Endodermal cell (in vitro differentiated cells): ENCODE results near the gene TRNT1. TPM values are rescaled to one million over a fixed set of nuclear protein-coding genes. Genes with fewer than 3 reads are reported as not detected.

Source experiments
- DNase-seq: peaks from one replicate; pipeline ENCODE4 v3.0.0-alpha.2; 2017
- H3K27ac ChIP-seq: 2 replicates; pipeline ENCODE4 v1.5.1; 2013; ENCODE audit warnings: mild to moderate bottlenecking, low read depth, low read length, moderate library complexity
- H3K27me3 ChIP-seq: 2 replicates; pipeline ENCODE4 v1.6.1; 2013; ENCODE audit warnings: mild to moderate bottlenecking, low read length, moderate library complexity; ENCODE audit not compliant: insufficient read depth, control insufficient read depth, poor library complexity, severe bottlenecking
- H3K36me3 ChIP-seq: 2 replicates; pipeline ENCODE4 v1.7.0; 2013; ENCODE audit warnings: mild to moderate bottlenecking, low read length, moderate library complexity; ENCODE audit not compliant: control insufficient read depth, insufficient read depth
- H3K4me1 ChIP-seq: one replicate; pipeline ENCODE4 v1.7.0; 2013; ENCODE audit warnings: low read length; ENCODE audit not compliant: control insufficient read depth, insufficient read depth
- H3K4me3 ChIP-seq: 2 replicates; pipeline ENCODE4 v1.5.1; 2013; ENCODE audit warnings: mild to moderate bottlenecking, low read length, moderate library complexity
- H3K9ac ChIP-seq: 2 replicates; pipeline ENCODE4 v1.6.1; 2013; ENCODE audit warnings: mild to moderate bottlenecking, low read length, moderate library complexity; ENCODE audit not compliant: poor library complexity, severe bottlenecking; ENCODE audit errors: extremely low read depth
- H3K9me3 ChIP-seq: 2 replicates; pipeline ENCODE4 v1.6.1; 2013; ENCODE audit warnings: mild to moderate bottlenecking, low read length, moderate library complexity; ENCODE audit not compliant: control insufficient read depth
- H3K27ac Mint-ChIP-seq: 2 replicates; pipeline ENCODE4 v1.8.0; 2020; ENCODE audit warnings: mixed read lengths
- H3K27me3 Mint-ChIP-seq: 2 replicates; pipeline ENCODE4 v1.8.0; 2021; ENCODE audit warnings: mild to moderate bottlenecking, mixed read lengths; ENCODE audit not compliant: insufficient read depth
- H3K36me3 Mint-ChIP-seq: 2 replicates; pipeline ENCODE4 v1.8.0; 2020; ENCODE audit warnings: low read depth, mixed read lengths
- H3K4me1 Mint-ChIP-seq: 2 replicates; pipeline ENCODE4 v1.8.0; 2020; ENCODE audit warnings: mixed read lengths
- H3K4me3 Mint-ChIP-seq: 2 replicates; pipeline ENCODE4 v1.8.0; 2020; ENCODE audit warnings: mild to moderate bottlenecking, moderate library complexity, mixed read lengths
- H3K9me3 Mint-ChIP-seq: 2 replicates; pipeline ENCODE4 v1.8.0; 2020; ENCODE audit warnings: mild to moderate bottlenecking, mixed read lengths
- CTCF ChIP-seq: fragments of 200-600 bp; sonication (generic); conservative IDR thresholded peaks from 2 replicates; pipeline ENCODE4 v1.5.0; 2021; ENCODE audit warnings: antibody characterized with exemption, mild to moderate bottlenecking
- WGBS, 2 experiments: methylation state at CpG; one replicate each; pipeline versions ENCODE4 v1.1.5 to v1.1.7; 2013; ENCODE audit warnings: missing lambda C conversion rate in 2 of 2, mixed read lengths in 1 of 2; ENCODE audit not compliant: insufficient coverage in 1 of 2, insufficient read length in 1 of 2; 5-methylcytosine and 5-hydroxymethylcytosine counted together
- total RNA-seq, 2 donors: library from RNA; stranded (reverse); fragmentation: NEBNext Ultra II Directional in 1 of 2; extraction: Animal tissue kit (Norgen Biotek cat#: 25700) in 1 of 2; gene quantifications; 2 replicates in 1 of 2; 3 replicates in 1 of 2; pipeline ENCODE4 v1.2.1, GENCODE V29; 2021

The TRNT1 gene
- total RNA-seq, 2 donors from 2014 or later: 31.8 to 33.5 TPM

DNA sequence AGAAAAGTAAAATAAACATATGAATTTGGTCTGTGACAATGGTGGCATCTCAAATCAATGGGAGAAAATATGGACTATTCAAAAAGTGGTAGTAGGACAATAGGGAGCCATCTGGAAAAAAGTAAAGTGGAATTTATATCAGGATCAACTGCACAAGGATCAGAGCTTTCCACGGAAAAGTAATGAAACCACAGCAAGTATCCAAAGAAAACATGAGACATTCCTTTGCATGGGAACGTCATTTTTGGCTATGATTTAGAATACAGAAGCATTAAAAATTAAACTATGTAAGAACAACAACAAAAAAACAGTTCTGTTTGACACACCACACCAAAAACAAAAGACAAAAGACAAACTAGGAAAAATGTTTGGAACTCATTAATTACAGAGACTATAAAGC lies 34.1 kb downstream of the TRNT1 start:
- H3K9ac ChIP-seq: no peak overlapping the region
- H3K27me3 ChIP-seq: no peaks in the 10 kb centered on the region
- peaks cover 68% of the 10 kb centered on the region for H3K36me3 ChIP-seq
- no peaks in the 10 kb centered on the region for H3K4me1 ChIP-seq
- Mint-ChIP-seq H3K27ac (no peak overlapping the region), H3K27me3 (no peaks in the 10 kb centered on the region), H3K4me1 (no peaks in the 10 kb centered on the region), H3K4me3 (no peak overlapping the region), H3K9me3 (no peaks in the 10 kb centered on the region), H3K36me3 (peaks cover 52% of the 10 kb centered on the region)
- TF ChIP-seq CTCF: no peak
- H3K27ac ChIP-seq: no peak overlapping the region
- no peak for DNase-seq
- H3K9me3 ChIP-seq: peaks cover 19% of the 10 kb centered on the region
- 80 to 89% methylated on average over 1 to 2 of the region's 2 CpGs for WGBS, 2 experiments
- no peak overlapping the region for H3K4me3 ChIP-seq

DNA sequence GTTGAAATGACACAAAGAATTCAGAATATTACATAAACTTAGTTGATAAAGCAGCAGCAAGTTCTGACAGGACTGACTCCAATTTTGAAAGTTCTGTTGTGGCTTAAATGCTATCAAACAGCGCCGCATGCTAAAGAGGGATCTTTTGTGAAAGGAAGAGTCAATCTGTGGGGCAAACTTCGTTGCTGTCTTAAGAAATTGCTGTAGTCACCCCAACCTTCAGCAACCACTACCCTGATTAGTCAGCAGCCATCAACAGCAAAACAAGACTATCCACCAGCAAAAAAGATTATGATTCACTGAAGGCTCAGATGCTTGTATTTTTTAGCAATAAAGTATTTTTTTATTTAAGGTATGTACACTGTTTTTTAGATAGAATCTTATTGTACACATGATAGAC lies 38.5 kb downstream of the TRNT1 start:
- H3K27me3 Mint-ChIP-seq: no peaks in the 10 kb centered on the region
- no peak overlapping the region for H3K4me3 Mint-ChIP-seq
- no peak for TF ChIP-seq CTCF
- H3K4me1 Mint-ChIP-seq: no peaks in the 10 kb centered on the region
- no peaks in the 10 kb centered on the region for H3K9me3 Mint-ChIP-seq
- H3K27ac ChIP-seq: no peak overlapping the region
- no peak overlapping the region for H3K4me3 ChIP-seq
- H3K9me3 ChIP-seq: peaks cover 24% of the 10 kb centered on the region
- H3K9ac ChIP-seq: no peak overlapping the region
- peaks cover 54% of the 10 kb centered on the region for H3K36me3 Mint-ChIP-seq
- no peaks in the 10 kb centered on the region for H3K4me1 ChIP-seq
- WGBS, 2 experiments: 59 to 100% methylated on average over 2 to 3 of the region's 3 CpGs
- DNase-seq: no peak
- no peak overlapping the region for H3K27ac Mint-ChIP-seq
- H3K27me3 ChIP-seq: no peaks in the 10 kb centered on the region
- peaks cover 78% of the 10 kb centered on the region for H3K36me3 ChIP-seq

- no peak overlapping the region for H3K27ac Mint-ChIP-seq
- Histone ChIP-seq H3K27me3 (no peaks in the 10 kb centered on the region), H3K27ac (no peak overlapping the region), H3K9ac (no peak overlapping the region), H3K36me3 (peaks cover 77% of the 10 kb centered on the region), H3K4me3 (no peak overlapping the region), H3K4me1 (no peaks in the 10 kb centered on the region), H3K9me3 (peaks cover 24% of the 10 kb centered on the region)
- no peaks in the 10 kb centered on the region for H3K9me3 Mint-ChIP-seq
- TF ChIP-seq CTCF: no peak
- H3K4me3 Mint-ChIP-seq: no peak overlapping the region
- peaks cover 54% of the 10 kb centered on the region for H3K36me3 Mint-ChIP-seq
- H3K4me1 Mint-ChIP-seq: no peaks in the 10 kb centered on the region
- H3K27me3 Mint-ChIP-seq: no peaks in the 10 kb centered on the region
- DNase-seq: no peak
- WGBS, 2 experiments: 95 to 96% methylated on average over 3 of the region's 3 CpGs
These were observed 38.9 kb downstream of the TRNT1 start for GRCh38 chr3:3165650-3166049.
